Left renal cortex interstitium (tissue), 4 donors: Measurements from ENCODE around the gene PET117. TPM values are rescaled to one million over a fixed set of nuclear protein-coding genes. Genes with fewer than 3 reads are reported as not detected.
"Not testable (repeated sequence)": the region's sequence is repeated elsewhere in the genome, so short reads cannot be mapped to it uniquely, and the experiment has no call there.

Source experiments
- DNase-seq, 4 donors: peaks; one replicate each; pipeline ENCODE4 v3.0.0-alpha.2; 2013; ENCODE audit warnings: low read depth in 4 of 4, low spot score in 2 of 4, missing footprints in 1 of 4
- polyA plus RNA-seq, 4 donors: library from polyadenylated mRNA; unstranded; fragments of 120-200 nt; gene quantifications; one replicate each; pipeline ENCODE4 v1.2.1, GENCODE V29; 2013; ENCODE audit not compliant: insufficient read length in 4 of 4

PET117 gene
- polyA plus RNA-seq, 4 donors = 16.8 to 22.1 (median 18.5) TPM

DNA sequence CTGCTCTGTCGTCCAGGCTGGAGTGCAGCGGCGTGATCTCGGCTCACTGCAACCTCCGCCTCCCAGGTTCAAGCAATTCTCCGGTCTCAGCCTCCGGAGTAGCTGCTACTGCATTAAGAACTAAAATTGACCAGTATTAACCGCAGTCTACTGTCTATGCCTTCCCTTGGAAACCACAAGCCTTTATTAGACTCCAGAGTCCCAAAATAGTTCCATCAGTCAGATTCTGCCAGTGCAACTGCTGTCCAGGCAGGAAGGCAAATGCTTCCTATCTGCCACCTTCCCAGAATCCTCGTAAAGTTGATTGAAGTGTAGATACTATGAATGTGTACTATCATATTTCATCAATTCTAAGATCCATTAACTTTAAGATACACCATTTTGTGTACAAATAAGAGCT lies 16.7 kb downstream of the PET117 start:
- no peak for DNase-seq

GRCh38 chr20:18156045-18156444 lies 18.4 kb downstream of the PET117 start:
- DNase-seq = no peak

GRCh38 chr20:18164356-18164755 lies 26.7 kb downstream of the PET117 start:
- no peak for DNase-seq

- no peak for DNase-seq
Measured at GRCh38 chr20:18165553-18165952, 27.9 kb downstream of the PET117 start.

DNA sequence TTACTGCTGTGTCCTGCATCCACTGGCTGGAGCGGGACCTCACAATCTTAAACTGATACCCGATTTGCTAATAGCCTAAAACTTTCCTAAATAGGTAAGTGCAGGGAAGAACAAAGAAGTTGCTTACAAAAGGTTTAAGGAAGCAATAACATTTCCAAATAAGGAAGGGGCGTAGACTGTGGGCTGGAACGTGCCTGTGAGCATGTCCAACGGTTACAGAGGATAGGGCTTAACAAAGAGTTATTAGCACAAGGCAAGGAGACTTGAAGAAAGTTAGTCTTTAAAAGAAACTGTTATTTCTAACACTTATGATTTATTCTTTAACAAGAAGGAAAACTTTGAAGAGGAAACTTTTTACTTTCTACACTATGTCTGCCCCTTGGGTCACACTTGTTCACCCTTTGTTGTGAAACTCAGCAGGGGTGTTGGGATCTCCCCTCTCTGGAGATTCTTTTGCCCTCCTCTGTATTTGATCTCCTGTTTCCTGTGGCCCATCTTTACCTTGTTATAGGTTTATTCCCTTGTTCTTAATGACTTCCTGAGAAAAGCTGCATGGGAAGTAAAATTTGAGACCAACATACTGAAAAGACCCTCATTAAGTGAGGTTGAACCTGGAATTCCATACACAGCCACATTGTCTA lies 28.7 kb downstream of the PET117 start:
- DNase-seq = no peak

DNA sequence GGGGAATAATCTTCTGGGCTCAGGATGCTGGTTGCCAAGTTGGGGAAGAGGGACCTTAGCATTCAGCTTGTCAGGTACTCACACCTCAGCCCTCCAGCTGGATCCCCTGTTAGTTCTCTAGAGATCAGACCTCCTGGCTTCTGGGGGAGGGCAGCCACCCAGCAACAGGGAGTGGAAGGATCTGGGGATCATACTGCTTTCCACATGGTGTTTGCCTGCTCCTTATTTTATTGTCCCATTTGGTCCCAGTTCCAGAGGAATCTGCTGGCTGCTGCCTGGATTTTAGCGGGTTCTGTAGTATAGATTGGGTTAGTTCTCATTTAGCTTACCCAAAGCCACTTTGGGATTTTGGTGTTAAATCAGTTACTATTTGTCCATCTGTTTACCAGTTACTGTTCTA lies 29.3 kb downstream of the PET117 start:
- DNase-seq = no peak

GRCh38 chr20:18172379-18172778 lies 34.7 kb downstream of the PET117 start:
- DNase-seq = no peak

DNA sequence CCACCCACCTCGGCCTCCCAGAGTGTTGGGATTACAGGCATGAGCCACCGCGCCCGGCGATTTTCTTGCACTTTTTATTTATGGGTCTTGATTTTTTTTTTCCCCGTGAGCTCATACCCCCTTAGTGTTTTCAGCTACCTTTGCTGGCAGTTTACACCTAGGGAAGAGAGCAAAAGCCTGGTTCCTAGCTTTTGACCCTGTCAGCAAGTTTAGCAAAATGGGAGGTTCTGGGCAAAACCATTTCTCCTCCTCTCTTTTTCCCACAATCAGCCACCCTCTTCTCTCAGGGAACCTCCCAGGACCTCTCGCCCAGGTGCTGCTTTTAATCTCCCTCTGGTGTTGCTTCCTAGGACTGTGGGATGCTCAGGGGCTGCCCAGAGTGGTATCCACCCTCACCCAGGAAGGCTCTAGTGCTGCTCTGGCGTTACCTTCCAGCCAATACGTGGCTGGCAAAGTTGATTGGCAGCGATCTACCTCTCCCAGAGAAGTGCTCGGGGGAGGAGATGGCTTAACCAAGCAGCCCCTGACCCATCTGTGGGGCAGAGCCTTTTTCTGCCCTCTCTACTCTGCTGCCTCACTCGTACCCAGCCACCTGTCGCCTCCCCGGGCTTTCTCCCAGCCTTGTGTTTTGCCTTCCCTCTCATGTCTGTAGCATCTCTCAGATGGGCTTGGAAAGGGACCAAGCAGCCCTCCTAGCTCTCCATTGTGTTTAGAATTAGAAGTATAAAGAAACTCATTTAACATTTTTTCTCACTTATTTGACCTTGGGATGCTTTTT lies 37.4 kb downstream of the PET117 start:
- no peak for DNase-seq

- no peak for DNase-seq
Measured at GRCh38 chr20:18176318-18176785, 38.7 kb downstream of the PET117 start.

DNA sequence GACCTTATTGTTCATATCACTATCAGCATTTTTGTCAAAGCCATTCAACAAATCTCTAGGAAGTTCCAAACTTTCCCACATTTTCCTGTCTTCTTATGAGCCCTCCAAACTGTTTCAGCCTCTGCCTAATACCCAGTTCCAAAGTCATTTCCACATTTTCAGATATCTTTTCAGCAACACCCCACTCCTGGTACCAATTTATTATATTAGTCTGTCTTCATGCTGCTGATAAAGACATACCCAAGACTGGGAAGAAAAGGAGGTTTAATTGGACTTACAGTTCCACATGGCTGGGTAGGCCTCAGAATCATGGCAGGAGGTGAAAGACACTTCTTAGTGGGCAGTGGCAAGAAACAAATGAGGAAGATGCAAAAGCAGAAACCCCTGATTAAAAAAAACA lies 42.7 kb downstream of the PET117 start:
- DNase-seq = not testable (repeated sequence)

- no peak for DNase-seq
Measured at GRCh38 chr20:18180815-18181214, 43.2 kb downstream of the PET117 start.

DNA sequence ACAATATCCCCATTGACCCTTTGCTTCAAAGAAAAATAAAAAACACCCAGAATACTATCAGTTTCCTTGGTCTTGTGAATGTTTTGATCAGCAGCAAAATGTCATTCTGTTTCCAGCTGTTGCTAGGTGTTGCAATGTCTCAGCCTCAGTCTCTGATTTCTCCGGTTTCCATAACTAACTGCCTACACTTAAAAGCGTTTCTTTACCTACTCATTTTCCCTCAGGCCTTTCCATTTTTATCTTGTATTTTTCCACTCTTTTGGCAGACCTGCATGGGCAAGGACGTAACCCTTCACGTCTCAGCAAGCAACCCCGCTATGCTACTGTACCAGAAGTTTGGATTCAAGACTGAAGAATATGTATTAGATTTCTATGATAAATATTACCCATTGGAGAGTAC lies 49.4 kb downstream of the PET117 start:
- no peak for DNase-seq

DNA sequence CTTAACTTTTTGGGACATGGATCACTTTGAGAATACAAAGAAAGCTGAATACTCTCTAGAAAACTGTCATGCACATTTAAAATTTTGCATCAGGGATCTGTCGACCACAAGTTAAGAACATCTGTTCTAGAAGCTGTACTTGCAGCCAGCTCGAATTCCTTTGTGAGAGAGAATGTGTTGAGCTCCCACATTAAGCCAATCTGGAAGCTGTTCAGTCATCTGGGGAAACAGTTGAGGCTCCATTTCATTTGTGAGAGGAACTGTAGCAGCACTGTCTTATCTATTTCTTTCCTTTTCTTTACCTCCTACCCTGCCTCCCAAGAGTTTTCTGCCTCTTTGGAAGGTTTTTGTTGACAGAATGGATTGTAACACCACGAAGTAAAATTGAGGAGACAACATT lies 50.8 kb downstream of the PET117 start:
- no peak for DNase-seq

DNA sequence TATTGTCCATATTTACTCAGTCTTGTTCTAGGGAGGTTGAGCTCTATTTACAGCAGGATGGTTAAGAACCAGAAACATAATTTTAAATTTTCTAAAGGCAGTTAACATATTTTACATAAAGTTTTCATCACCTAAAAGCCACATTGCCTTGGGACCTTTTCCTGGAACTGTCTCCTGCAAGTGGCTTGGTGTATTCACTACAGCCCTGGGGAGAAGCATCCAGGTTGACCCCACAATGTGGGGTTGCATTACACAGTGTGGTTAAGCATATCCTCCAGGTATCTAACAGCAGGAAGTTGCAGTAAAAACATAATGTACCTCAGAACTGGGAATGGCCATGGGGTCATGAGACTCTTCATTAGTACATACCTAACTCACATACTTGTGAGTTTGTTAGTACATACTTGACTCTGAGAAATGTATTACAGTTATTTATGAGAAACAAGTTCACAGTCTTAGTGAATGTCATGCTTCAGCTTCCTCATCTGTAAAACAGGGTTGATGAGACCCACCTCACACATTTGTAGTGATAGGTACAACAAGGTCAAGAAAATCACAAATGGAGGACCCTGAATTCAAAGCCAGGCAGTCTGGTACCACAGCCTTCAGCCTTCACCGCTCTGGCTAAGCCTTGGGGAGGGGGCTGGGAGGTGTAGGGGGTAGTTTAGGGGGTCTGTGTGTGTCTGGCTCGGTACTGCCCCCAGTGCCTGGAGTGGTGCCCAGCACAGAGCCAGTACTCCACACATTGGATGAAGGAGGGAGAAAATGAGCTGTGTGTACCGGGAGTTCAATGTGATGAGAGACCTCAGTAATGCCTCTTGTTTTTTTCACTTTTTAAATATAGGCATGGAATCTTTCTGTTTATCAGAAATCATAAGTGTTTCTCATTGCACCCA lies 52.9 kb downstream of the PET117 start:
- DNase-seq = no peak

DNA sequence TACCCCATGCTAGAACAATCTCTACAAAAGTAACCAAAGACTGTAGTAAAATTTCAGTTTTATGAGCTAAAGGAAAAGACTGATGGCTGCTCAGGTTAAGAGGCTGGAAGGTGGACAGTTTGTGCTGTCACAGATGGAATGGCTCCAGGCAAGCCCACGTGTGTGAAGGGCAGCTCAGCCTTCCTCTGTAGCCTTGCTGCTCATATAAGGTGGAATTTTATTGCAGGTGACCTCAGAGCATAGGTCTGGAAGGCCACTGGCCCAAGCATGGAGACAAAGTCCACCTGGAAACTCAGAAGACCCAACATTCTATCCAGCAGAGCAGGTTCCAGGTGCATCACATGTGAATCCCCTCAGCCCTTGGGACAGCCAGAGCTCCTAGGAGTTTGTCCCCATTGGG lies 53.6 kb downstream of the PET117 start:
- DNase-seq = peak; percentile 13 to 55 (median 42)

Other genes starting within 250 kb of the PET117 start
- gene SNX5, start 169.1 kb upstream of the PET117 start, polyA plus RNA-seq = 100 to 1,000 TPM; 180 to 248 (median 218) TPM
- 10 to 100 TPM; 37.9 to 42.3 (median 40.8) TPM for gene MGME1, start 168.8 kb upstream of the PET117 start, polyA plus RNA-seq
- gene OVOL2, start 79.9 kb upstream of the PET117 start, polyA plus RNA-seq = 1 to 10 TPM in 2 of 4 donors, under 1 TPM in 2; 0.54 to 1.5 (median 1.1) TPM
- gene KAT14, start within 50 bp of the PET117 start, polyA plus RNA-seq = 10 to 100 TPM; 25.4 to 28.1 (median 27.5) TPM
- gene ZNF133, start 150.7 kb downstream of the PET117 start, polyA plus RNA-seq = 10 to 100 TPM; 24.2 to 35.4 (median 29.7) TPM